ENCODE measurements around the gene DUSP10. TPM values are rescaled to one million over a fixed set of nuclear protein-coding genes. Genes with fewer than 3 reads are reported as not detected.
A peak's percentile ranks its signal among the peaks of the same experiment; 100 is the strongest.

The DUSP10 gene
- total RNA-seq, 2 experiments from 2014 or later, result 10.8 to 12.9 TPM

DNA sequence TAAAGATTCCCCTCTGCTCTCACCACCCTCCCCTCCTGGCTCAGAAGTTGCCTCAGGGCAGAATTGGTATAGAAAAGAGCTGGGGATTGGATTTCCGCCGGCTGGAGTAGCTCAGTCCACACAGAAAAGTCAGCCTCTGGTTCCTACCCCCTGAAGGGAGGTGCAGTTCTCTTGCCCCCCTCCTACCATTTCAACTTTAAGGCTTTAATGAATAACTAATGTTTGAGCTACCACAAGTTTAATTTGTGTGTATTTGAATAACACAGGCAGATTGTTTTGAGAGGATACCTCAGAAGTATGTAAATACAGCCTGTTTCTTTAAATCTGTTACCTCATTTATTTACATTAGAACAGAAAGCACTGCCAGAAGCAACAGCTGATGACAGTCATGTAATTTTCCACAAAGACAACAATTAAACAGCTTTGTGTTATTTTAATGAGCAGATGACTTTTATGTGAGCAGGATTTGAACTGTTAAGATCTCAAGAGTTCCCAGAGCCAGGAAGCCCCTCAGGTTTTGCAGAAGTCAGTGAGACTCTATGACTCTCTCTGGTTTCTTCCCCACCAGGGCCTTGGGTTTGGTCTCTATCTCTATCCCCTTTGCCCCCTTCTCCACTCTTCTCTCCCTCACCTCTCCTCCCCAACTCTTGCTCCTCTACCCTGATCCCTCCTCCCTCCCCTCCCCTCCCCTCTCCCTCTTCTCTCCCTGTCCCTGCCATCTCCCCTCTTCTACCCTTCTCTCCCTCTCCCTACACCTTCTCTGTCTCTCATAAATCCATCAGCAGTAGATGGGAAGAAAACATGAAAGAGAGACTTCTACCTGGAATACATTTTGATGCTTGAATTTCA, 26.3 kb downstream of the DUSP10 start:
- intact Hi-C loops (cut with micrococcal nuclease), result loop anchor here (10.0 kb wide), 1 partner anchor 271 kb away; no protein-coding TSS in a partner anchor
- Mint-ChIP-seq H3K27ac (peak overlapping the region; percentile 27), H3K27me3 (no peaks in the 10 kb centered on the region), H3K4me1 (ENCODE audit: low read depth) (peaks cover 56% of the 10 kb centered on the region), H3K4me3 (no peak overlapping the region), H3K36me3 (ENCODE audit: low read depth) (peaks cover 33% of the 10 kb centered on the region), H3K9me3 (peaks cover 5% of the 10 kb centered on the region)
- TF ChIP-seq, protein P1, sequence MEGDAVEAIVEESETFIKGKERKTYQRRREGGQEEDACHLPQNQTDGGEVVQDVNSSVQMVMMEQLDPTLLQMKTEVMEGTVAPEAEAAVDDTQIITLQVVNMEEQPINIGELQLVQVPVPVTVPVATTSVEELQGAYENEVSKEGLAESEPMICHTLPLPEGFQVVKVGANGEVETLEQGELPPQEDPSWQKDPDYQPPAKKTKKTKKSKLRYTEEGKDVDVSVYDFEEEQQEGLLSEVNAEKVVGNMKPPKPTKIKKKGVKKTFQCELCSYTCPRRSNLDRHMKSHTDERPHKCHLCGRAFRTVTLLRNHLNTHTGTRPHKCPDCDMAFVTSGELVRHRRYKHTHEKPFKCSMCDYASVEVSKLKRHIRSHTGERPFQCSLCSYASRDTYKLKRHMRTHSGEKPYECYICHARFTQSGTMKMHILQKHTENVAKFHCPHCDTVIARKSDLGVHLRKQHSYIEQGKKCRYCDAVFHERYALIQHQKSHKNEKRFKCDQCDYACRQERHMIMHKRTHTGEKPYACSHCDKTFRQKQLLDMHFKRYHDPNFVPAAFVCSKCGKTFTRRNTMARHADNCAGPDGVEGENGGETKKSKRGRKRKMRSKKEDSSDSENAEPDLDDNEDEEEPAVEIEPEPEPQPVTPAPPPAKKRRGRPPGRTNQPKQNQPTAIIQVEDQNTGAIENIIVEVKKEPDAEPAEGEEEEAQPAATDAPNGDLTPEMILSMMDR (IDR thresholded peaks at IDR 0.05), result no peak
- POLR2A ChIA-PET, result interaction anchor here (0.8 to 1.5 kb wide), 2 partner anchors 11 to 18 kb away, joined by 3 to 5 read pairs; no protein-coding TSS in a partner anchor
- ATAC-seq, result no peak
- DNase-seq, result no peak
- CTCF ChIA-PET, result interaction anchor here (1.3 kb wide), 1 partner anchor 10 kb away, joined by 3 read pairs; no protein-coding TSS in a partner anchor

GRCh38 chr1:221714227-221715152, 27.4 kb downstream of the DUSP10 start:
- no peak for ATAC-seq
- Mint-ChIP-seq H3K36me3 (ENCODE audit: low read depth) (peaks cover 26% of the 10 kb centered on the region), H3K4me3 (no peak overlapping the region), H3K9me3 (peaks cover 5% of the 10 kb centered on the region), H3K27ac (peak overlapping the region; percentile 21), H3K27me3 (no peaks in the 10 kb centered on the region), H3K4me1 (ENCODE audit: low read depth) (peaks cover 60% of the 10 kb centered on the region)
- intact Hi-C loops (cut with micrococcal nuclease), result loop anchor here (10.0 kb wide), 1 partner anchor 270 kb away; no protein-coding TSS in a partner anchor
- no peak for DNase-seq
- ChIA-PET CTCF (interaction anchor here (1.3 kb wide), 1 partner anchor 11 kb away, joined by 3 read pairs; no protein-coding TSS in a partner anchor), POLR2A (interaction anchor here (0.8 to 8.2 kb wide), 4 partner anchors 11 to 28 kb away, joined by 3 to 52 read pairs (median 4); partner anchors contain the start of gene DUSP10)
- TF ChIP-seq, protein P1 (IDR thresholded peaks at IDR 0.05), result no peak

DNA sequence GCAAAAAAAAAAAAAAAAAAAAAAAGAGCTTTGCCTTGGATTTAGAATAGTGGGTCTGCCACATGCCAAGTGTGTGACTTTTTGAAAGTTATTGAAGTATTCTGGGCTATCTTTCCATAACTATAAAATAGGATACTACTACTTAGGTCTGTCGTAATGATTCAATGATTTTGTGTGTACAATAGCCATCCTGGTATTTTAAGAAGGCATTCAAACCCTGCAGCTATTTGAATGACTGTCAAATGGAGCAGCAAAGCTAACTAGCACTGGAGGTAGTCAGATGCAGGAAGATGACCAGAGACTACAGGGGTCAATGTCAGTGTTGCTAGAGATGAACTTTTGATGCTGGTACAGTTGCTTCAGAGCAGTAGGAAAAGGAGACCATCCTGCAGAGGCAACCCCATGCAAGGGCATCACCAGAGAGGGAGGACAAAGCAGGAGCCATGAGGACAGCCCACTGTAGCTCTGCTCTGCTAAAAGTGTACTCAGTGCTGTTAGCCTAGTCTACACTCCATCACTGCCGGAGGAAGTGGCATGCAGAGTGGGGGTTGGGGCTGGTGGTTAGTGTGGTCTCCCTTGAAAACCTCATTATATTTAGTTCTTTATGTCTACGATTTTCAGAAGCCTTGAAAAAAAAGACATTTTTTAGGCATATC, 29.0 kb downstream of the DUSP10 start:
- Mint-ChIP-seq H3K27me3 (no peaks in the 10 kb centered on the region), H3K4me3 (peak overlapping the region; percentile 56), H3K4me1 (ENCODE audit: low read depth) (peaks cover 76% of the 10 kb centered on the region), H3K36me3 (ENCODE audit: low read depth) (peaks cover 23% of the 10 kb centered on the region), H3K27ac (peak overlapping the region; percentile 90), H3K9me3 (peaks cover 5% of the 10 kb centered on the region)
- DNase-seq (peak; percentile 93), ATAC-seq (peak; percentile 72)
- CTCF ChIA-PET, result interaction anchor here (1.0 to 1.5 kb wide), 4 partner anchors 9 to 29 kb away, joined by 3 to 6 read pairs (median 4); partner anchors contain the start of gene DUSP10
- POLR2A ChIA-PET, result interaction anchor here (0.6 to 8.2 kb wide), 6 partner anchors 12 to 172 kb away, joined by 3 to 52 read pairs (median 4); partner anchors contain the start of gene DUSP10
- TF ChIP-seq, protein P1 (IDR thresholded peaks at IDR 0.05), result no peak
- intact Hi-C loops (cut with micrococcal nuclease), result loop anchor here (2.0 to 10.0 kb wide), 4 partner anchors 14 to 268 kb away; no protein-coding TSS in a partner anchor

DNA sequence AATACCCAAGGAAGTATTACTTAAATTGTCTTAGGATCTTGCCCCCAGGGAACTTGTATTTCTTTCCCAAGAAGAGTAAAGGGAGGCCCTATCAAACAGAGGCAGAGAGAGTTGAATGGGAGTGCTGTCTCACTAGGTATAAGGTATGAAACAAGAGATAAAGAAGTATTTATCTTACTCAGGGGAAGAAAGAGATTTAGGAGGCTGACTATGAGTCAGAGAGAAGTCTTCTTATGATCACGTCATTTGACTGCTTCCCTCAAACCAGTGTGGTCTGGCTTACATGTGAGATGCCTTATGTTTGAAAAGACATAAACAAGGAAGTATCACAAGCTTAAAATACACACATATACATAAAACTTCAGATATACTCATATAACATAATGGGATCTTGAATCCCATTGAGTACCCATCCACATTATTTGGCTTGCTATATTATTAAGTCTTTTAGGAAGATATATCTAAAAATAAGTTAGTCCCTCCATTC, 29.6 kb downstream of the DUSP10 start:
- H3K4me1 Mint-ChIP-seq (ENCODE audit: low read depth), result peaks cover 81% of the 10 kb centered on the region
- peaks cover 23% of the 10 kb centered on the region for H3K36me3 Mint-ChIP-seq (ENCODE audit: low read depth)
- DNase-seq (peak; percentile 76), ATAC-seq (peak; percentile 74)
- TF ChIP-seq, protein P1 (IDR thresholded peaks at IDR 0.05), result no peak
- no peak overlapping the region for H3K4me3 Mint-ChIP-seq
- H3K9me3 Mint-ChIP-seq, result peaks cover 5% of the 10 kb centered on the region
- ChIA-PET POLR2A (interaction anchor here (0.6 to 8.2 kb wide), 6 partner anchors 15 to 172 kb away, joined by 3 to 52 read pairs (median 4); partner anchors contain the start of gene DUSP10), CTCF (interaction anchor here (1.0 to 1.5 kb wide), 4 partner anchors 9 to 29 kb away, joined by 3 to 6 read pairs (median 4); partner anchors contain the start of gene DUSP10)
- intact Hi-C loops (cut with micrococcal nuclease), result loop anchor here (2.0 to 10.0 kb wide), 4 partner anchors 15 to 267 kb away; no protein-coding TSS in a partner anchor
- H3K27me3 Mint-ChIP-seq, result no peaks in the 10 kb centered on the region
- H3K27ac Mint-ChIP-seq, result peak overlapping the region; percentile 90
